Right lobe of liver (tissue), 6 donors: Measurements from ENCODE around the gene BRINP3. TPM values are rescaled to one million over a fixed set of nuclear protein-coding genes. Genes with fewer than 3 reads are reported as not detected.

Experiments used
- ATAC-seq, 4 donors: fragments of 200-7000 bp; cut with Tn5 transposase; one replicate each; pipeline ENCODE4 v1.9.1; 2020; ENCODE audit warnings: mild to moderate bottlenecking in 4 of 4, moderate library complexity in 4 of 4
- DNase-seq, 3 donors: peaks; one replicate each; pipeline ENCODE4 v3.0.0-alpha.2; 2020
- H3K27ac ChIP-seq, 3 donors: fragments of 200-600 bp; one replicate each; pipeline ENCODE4 v1.8.0; 2022
- H3K27me3 ChIP-seq, 2 donors: fragments of 200-600 bp; one replicate each; pipeline ENCODE4 v1.8.0; 2022
- H3K36me3 ChIP-seq, 4 donors: fragments of 200-600 bp; sonication (generic) in 1 of 4; one replicate each; pipeline versions ENCODE4 v1.5.1 to v1.8.0; 2017 to 2022; ENCODE audit warnings: control low read depth in 1 of 4
- H3K4me1 ChIP-seq, 4 donors: fragments of 200-600 bp; sonication (generic) in 1 of 4; one replicate each; pipeline versions ENCODE4 v1.5.1 to v1.8.0; 2017 to 2022; ENCODE audit warnings: control low read depth in 1 of 4
- H3K4me3 ChIP-seq, 3 donors: fragments of 200-600 bp; one replicate each; pipeline ENCODE4 v1.8.0; 2022
- H3K9me3 ChIP-seq, 4 donors: fragments of 200-600 bp; sonication (generic) in 1 of 4; one replicate each; pipeline versions ENCODE4 v1.5.1 to v1.8.0; 2017 to 2022; ENCODE audit warnings: control low read depth in 1 of 4
- CTCF ChIP-seq, 4 donors: fragments of 200-600 bp in 3 of 4; fragments of 450-650 bp in 1 of 4; IDR thresholded peaks; one replicate each; pipeline versions ENCODE4 v1.5.1 to v1.8.0; 2016 to 2022; ENCODE audit warnings: antibody characterized with exemption in 4 of 4, mild to moderate bottlenecking in 2 of 4
- POLR2A ChIP-seq: fragments of 450-650 bp; IDR thresholded peaks from one replicate; pipeline ENCODE4 v1.6.1; 2017; ENCODE audit warnings: antibody characterized with exemption, mild to moderate bottlenecking
- WGBS: methylation state at CpG from one replicate; pipeline ENCODE4 v1.1.6; 2018; ENCODE audit warnings: low coverage, low lambda C conversion rate; ENCODE audit not compliant: insufficient coverage; ENCODE audit errors: missing lambda C conversion rate; 5-methylcytosine and 5-hydroxymethylcytosine counted together
- intact Hi-C, 2 donors: fragments of 100-400 bp; cut with DNase I; formaldehyde crosslinking; loops; one replicate each; pipeline versions ENCODE4 v1.11.2 to v1.14.1; 2022
- total RNA-seq, 6 experiments: library from RNA; depleted of rRNA in 2 of 6; stranded (reverse); fragments of >200 nt in 2 of 6; fragmentation: NEBNext Ultra II Directional in 3 of 6; extraction: Animal tissue kit (Norgen Biotek cat#: 25700) in 3 of 6; gene quantifications; one replicate each; pipeline versions ENCODE4 v1.1.0 to v1.2.4, GENCODE V29; 2016 to 2023
- donor health status: DM: no; HTN: yes; CAD: no.
- donor health status: DM: no; HTN: no; CAD: no.
- donor health status: DM: no; HTN: no; CAD: no.
- donor health status: DM: no; HTN: yes; CAD: no.
- donor health status: DM: no; HTN: yes; CAD: no.

Gene BRINP3
- total RNA-seq, 6 experiments from 2014 or later = not detected

- Histone ChIP-seq H3K36me3 (no peaks in the 10 kb centered on the region), H3K9me3 (no peaks in the 10 kb centered on the region), H3K27ac (no peak overlapping the region), H3K27me3 (no peaks in the 10 kb centered on the region), H3K4me1 (no peaks in the 10 kb centered on the region), H3K4me3 (no peak overlapping the region)
- ATAC-seq (no peak), DNase-seq (no peak)
- TF ChIP-seq POLR2A (no peak), CTCF (IDR thresholded peaks at IDR 0.05) (no peak)
- WGBS = 30% methylated on average over 2 of the region's 2 CpGs
- intact Hi-C loops = no loop called here
These were observed 330.0 kb downstream of the BRINP3 start for GRCh38 chr1:190147616-190148015.

GRCh38 chr1:190144650-190145049 is 333.0 kb downstream of the BRINP3 start:
- WGBS = 50% methylated on average over 2 of the region's 2 CpGs
- DNase-seq = no peak
- intact Hi-C loops = no loop called here
- no peaks in the 10 kb centered on the region for H3K9me3 ChIP-seq
- no peak overlapping the region for H3K4me3 ChIP-seq
- no peaks in the 10 kb centered on the region for H3K27me3 ChIP-seq
- no peak for TF ChIP-seq CTCF (IDR thresholded peaks at IDR 0.05)
- no peak for TF ChIP-seq POLR2A
- no peaks in the 10 kb centered on the region for H3K36me3 ChIP-seq
- no peak overlapping the region for H3K27ac ChIP-seq
- H3K4me1 ChIP-seq = no peaks in the 10 kb centered on the region
- no peak for ATAC-seq

- ATAC-seq = no peak
- DNase-seq = no peak
- TF ChIP-seq POLR2A (no peak), CTCF (IDR thresholded peaks at IDR 0.05) (no peak)
- H3K27ac ChIP-seq = no peak overlapping the region
- 64% methylated on average over 1 of the region's 1 CpG for WGBS
- H3K27me3 ChIP-seq = no peaks in the 10 kb centered on the region
- no peaks in the 10 kb centered on the region for H3K4me1 ChIP-seq
- intact Hi-C loops = no loop called here
- H3K4me3 ChIP-seq = no peak overlapping the region
- no peaks in the 10 kb centered on the region for H3K9me3 ChIP-seq
- no peaks in the 10 kb centered on the region for H3K36me3 ChIP-seq
These were observed 337.0 kb downstream of the BRINP3 start for GRCh38 chr1:190140644-190141043.

- Histone ChIP-seq H3K27ac (no peak overlapping the region), H3K4me3 (no peak overlapping the region), H3K4me1 (no peaks in the 10 kb centered on the region), H3K9me3 (no peaks in the 10 kb centered on the region), H3K27me3 (no peaks in the 10 kb centered on the region), H3K36me3 (no peaks in the 10 kb centered on the region)
- 33% methylated on average over 1 of the region's 1 CpG for WGBS
- TF ChIP-seq CTCF (IDR thresholded peaks at IDR 0.05) = no peak
- no peak for ATAC-seq
- DNase-seq = no peak
- intact Hi-C loops = no loop called here
These were observed 339.0 kb downstream of the BRINP3 start for GRCh38 chr1:190138702-190139101.

GRCh38 chr1:190138266-190138665 is 339.4 kb downstream of the BRINP3 start:
- Histone ChIP-seq H3K9me3 (no peaks in the 10 kb centered on the region), H3K4me1 (no peaks in the 10 kb centered on the region), H3K36me3 (no peaks in the 10 kb centered on the region), H3K4me3 (no peak overlapping the region), H3K27me3 (no peaks in the 10 kb centered on the region), H3K27ac (no peak overlapping the region)
- no peak for TF ChIP-seq CTCF (IDR thresholded peaks at IDR 0.05)
- no peak for TF ChIP-seq POLR2A
- ATAC-seq (no peak), DNase-seq (no peak)
- intact Hi-C loops = no loop called here
- WGBS = 40% methylated on average over 2 of the region's 2 CpGs
